WI38 (cell line): ENCODE results near the gene ROS1.
"Not testable (repeated sequence)": the region's sequence is repeated elsewhere in the genome, so short reads cannot be mapped to it uniquely, and the experiment has no call there.

ENCODE experiments used
- H3K4me3 ChIP-seq: 2 replicates; pipeline ENCODE4 v1.5.1; 2011; ENCODE audit warnings: low read depth, mild to moderate bottlenecking, control low read depth, low read length
- TF ChIP-seq, protein P1 (sequence below): IDR thresholded peaks from 2 replicates; pipeline ENCODE4 v1.5.1; 2012; ENCODE audit warnings: low read depth, mild to moderate bottlenecking, control low read depth, low read length

Gene ROS1

DNA sequence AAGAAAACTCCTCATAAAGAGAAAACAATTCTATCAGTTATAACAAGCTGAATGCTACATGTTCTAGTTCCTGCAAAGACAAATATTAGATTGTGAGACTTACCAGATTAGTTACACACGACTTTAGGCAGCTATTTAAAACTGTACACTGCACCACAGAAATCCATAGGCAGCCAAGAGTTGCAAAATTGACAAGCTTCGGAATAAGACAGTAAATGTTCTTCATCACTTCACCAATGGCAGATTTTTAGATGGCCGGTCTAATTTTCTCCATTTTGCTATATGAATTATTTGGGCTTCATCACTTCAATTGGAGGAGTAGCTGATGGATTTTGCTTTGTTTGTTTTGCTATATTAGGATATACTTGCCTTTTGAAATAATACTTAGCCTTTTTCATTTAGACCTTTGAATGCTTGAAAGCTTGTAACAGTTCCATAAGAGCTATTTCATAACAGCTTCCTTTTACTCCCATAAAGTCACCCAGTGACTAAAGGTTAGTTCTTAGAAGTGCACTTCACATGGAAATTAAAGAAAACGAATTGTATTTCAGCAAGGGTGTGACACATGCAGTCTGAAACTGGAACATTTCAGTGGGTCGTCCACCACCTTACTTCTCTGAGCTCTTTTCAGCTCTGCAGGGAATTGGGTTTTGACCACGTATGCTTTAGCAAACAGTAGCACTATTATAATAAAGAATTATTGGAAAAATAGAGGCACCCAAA, at the start of gene ROS1:
ROS1 (minus strand) TSS at position 512 of the 723 bp plus-strand sequence; CDS start at position 226, 286 bp downstream.
- TF ChIP-seq, protein P1, sequence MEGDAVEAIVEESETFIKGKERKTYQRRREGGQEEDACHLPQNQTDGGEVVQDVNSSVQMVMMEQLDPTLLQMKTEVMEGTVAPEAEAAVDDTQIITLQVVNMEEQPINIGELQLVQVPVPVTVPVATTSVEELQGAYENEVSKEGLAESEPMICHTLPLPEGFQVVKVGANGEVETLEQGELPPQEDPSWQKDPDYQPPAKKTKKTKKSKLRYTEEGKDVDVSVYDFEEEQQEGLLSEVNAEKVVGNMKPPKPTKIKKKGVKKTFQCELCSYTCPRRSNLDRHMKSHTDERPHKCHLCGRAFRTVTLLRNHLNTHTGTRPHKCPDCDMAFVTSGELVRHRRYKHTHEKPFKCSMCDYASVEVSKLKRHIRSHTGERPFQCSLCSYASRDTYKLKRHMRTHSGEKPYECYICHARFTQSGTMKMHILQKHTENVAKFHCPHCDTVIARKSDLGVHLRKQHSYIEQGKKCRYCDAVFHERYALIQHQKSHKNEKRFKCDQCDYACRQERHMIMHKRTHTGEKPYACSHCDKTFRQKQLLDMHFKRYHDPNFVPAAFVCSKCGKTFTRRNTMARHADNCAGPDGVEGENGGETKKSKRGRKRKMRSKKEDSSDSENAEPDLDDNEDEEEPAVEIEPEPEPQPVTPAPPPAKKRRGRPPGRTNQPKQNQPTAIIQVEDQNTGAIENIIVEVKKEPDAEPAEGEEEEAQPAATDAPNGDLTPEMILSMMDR = no peak
- no peak within 1 kb of the TSS for H3K4me3 ChIP-seq

DNA sequence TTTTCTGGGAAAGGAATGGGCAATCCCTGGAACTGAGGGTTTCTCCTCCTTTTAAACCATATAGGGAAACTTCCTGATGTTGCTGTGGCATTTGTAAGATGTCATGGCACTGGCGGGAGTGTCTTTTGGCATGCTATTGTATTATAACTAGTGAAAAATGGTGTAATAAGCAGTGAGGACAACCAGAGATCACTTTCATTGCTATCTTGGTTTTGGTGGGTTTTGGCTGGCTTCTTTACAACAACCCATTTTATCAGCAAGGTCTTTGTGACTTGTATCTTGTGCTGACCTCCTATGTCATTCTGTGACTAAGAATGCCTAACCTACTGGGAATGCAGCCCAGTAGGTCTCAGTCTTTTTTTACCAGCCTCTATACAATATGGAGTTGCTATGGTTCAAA, 47.7 kb upstream of the ROS1 start:
- TF ChIP-seq, protein P1 = no peak
- no peak overlapping the region for H3K4me3 ChIP-seq

DNA sequence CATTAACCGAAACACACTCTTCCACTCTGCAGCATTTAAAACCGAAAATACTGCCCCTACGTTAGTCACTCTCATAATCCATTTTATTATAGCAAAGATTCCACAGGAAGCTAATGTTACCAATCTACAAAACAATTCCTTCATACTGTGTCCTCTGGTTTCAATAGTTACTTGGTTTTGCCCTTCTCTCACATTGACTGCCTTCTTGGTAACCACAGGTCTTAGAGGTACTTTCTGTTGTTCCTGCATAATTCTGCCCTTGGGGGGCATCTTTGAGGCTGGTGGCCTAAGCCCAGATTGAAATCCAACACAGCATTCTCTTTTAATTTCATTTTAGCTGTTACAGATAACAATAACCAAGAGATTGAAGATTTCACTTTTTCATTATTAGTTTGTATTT, 46.9 kb upstream of the ROS1 start:
- no peak overlapping the region for H3K4me3 ChIP-seq
- TF ChIP-seq, protein P1 = no peak

DNA sequence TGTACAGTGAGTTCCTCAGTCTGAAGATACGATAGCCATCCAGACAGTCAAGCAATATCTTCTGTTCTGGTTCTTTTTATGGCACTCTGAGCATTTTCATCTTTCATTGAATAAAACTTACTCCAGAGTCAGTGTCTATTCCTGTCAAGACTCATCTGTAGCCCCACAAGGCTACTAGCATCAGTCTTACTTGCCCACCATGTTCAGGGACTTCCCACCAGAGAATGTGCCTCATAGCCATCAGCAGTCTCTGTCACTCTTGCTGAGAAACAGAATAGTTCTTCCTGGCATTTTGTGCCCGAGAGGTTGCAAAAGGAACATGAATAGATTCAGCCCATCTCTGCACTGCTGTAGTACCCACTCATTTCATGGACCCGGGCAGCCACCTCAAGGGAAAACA, 44.0 kb upstream of the ROS1 start:
- H3K4me3 ChIP-seq = no peak overlapping the region
- TF ChIP-seq, protein P1 = no peak

DNA sequence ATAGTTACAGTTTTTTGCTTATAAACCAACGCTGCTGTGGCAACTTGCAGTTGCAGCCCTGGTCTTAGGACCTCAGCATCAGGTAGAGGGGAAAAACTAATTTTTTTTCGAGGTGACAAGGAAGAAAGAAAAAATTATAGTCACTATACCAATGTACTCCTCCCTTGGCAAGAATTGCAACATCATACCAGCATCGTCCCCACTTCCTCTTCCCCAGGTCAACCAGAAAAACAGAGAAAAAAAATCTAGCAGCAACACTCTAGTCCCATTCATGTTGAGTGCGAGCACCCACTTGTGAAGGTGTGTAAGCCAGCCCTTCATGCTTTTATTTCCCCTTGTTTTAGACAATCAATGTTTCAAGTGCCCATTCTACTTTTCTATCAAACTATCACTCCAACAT, 43.6 kb upstream of the ROS1 start:
- H3K4me3 ChIP-seq = no peak overlapping the region
- TF ChIP-seq, protein P1 = no peak

DNA sequence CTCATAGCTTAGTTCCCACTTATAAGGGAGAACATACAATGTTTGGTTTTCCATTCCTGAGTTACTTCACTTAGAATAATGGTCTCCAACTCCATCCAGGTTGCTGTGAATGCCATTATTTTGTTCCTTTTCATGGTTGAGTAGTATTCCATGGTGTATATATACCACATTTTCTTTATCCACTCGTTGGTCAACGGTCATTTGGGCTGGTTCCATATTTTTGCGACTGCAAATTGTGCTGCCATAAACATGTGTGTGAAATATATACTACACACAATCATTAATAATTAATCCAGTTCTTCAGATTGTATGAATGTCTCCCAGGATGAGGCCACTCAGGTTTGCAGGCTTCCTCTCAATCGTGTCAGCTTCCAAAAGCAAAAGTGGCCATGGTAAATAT, 42.8 kb upstream of the ROS1 start:
- H3K4me3 ChIP-seq = not testable (repeated sequence)

DNA sequence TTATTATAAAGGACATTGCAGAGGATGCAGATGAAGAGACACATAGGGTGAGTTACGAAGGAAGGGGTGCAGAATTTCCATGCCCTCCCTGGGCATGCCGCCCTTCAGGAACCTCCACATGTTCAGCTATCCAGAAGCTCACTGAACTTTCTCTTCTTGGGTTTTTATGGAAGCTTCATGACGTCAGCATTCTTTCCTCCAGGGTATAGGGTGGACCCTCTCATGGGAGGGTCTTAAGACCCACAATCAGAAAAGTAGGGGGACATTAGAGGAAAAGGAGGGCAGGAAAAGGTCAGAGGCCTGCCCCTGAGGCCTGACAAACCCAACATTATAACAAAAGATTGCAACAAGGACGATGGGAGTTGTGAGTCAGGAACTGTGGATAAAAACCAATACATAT, 42.1 kb upstream of the ROS1 start:
- H3K4me3 ChIP-seq = no peak overlapping the region
- TF ChIP-seq, protein P1 = no peak

DNA sequence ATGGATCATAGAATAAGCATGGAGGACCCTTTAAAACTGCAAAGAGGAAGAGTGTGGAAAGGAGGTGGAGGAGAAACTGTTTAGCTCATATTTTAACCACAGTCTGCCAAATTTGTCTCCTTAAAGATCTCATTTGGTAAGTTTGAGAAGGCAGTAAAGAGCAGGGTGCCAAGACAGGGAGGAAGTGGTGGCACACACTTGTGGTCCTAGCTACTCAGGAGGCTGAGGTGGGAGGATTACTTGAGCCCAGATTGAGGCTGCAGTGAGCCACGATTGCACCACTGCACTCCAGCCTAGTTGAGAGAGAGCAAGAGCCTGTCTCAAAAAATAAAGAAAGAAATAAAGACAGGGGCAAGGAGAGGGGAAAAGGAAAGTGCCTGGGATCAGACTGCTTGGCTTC, 39.9 kb upstream of the ROS1 start:
- TF ChIP-seq, protein P1 = no peak
- no peak overlapping the region for H3K4me3 ChIP-seq
